ENCODE measurements around the gene NBPF4.
"Not testable (repeated sequence)": the region's sequence is repeated elsewhere in the genome, so short reads cannot be mapped to it uniquely, and the experiment has no call there.

The NBPF4 gene

GRCh38 chr1:108243976-108244375 is at the start of gene NBPF4:
Gene NBPF4, minus strand, starts transcription at chr1:108244076. Its CDS starts 315 bp downstream, at chr1:108243761.
- DNase-seq (ENCODE audit: extremely low spot score, insufficient read length, low read depth); FAIRE-seq: not testable (repeated sequence)

GRCh38 chr1:108282528-108283257 is 38.8 kb upstream of the NBPF4 start:
- not testable (repeated sequence) for FAIRE-seq; DNase-seq (ENCODE audit: extremely low spot score, insufficient read length, low read depth)

GRCh38 chr1:108272485-108273327 is 28.8 kb upstream of the NBPF4 start:
- FAIRE-seq = not testable (repeated sequence)

GRCh38 chr1:108267097-108267496 is 23.2 kb upstream of the NBPF4 start:
- not testable (repeated sequence) for FAIRE-seq; DNase-seq (ENCODE audit: extremely low spot score, insufficient read length, low read depth)

More at GRCh38 chr1:108272485-108273327, 28.8 kb upstream of the NBPF4 start:
- DNase-seq (ENCODE audit: extremely low spot score, insufficient read length, low read depth) = not testable (repeated sequence)

GRCh38 chr1:108261967-108262366 is 18.1 kb upstream of the NBPF4 start:
- not testable (repeated sequence) for FAIRE-seq; DNase-seq (ENCODE audit: extremely low spot score, insufficient read length, low read depth)

- FAIRE-seq; DNase-seq (ENCODE audit: extremely low spot score, insufficient read length, low read depth): not testable (repeated sequence)
These were observed 17.6 kb upstream of the NBPF4 start for GRCh38 chr1:108261519-108261918.

GRCh38 chr1:108260578-108261259 is 16.8 kb upstream of the NBPF4 start:
- not testable (repeated sequence) for FAIRE-seq; DNase-seq (ENCODE audit: extremely low spot score, insufficient read length, low read depth)

GRCh38 chr1:108255426-108255825 is 11.6 kb upstream of the NBPF4 start:
- not testable (repeated sequence) for DNase-seq (ENCODE audit: extremely low spot score, insufficient read length, low read depth); FAIRE-seq

- not testable (repeated sequence) for FAIRE-seq; DNase-seq (ENCODE audit: extremely low spot score, insufficient read length, low read depth)
These were observed 4.5 kb downstream of the NBPF4 start for GRCh38 chr1:108239426-108239825.

GRCh38 chr1:108235308-108235707 is 8.6 kb downstream of the NBPF4 start:
- not testable (repeated sequence) for DNase-seq (ENCODE audit: extremely low spot score, insufficient read length, low read depth)

GRCh38 chr1:108232183-108232582 is 11.7 kb downstream of the NBPF4 start:
- not testable (repeated sequence) for FAIRE-seq; DNase-seq (ENCODE audit: extremely low spot score, insufficient read length, low read depth)

More at GRCh38 chr1:108235308-108235707, 8.6 kb downstream of the NBPF4 start:
- not testable (repeated sequence) for FAIRE-seq

- not testable (repeated sequence) for DNase-seq (ENCODE audit: extremely low spot score, insufficient read length, low read depth); FAIRE-seq
These were observed 13.9 kb downstream of the NBPF4 start for GRCh38 chr1:108229976-108230375.

- not testable (repeated sequence) for FAIRE-seq; DNase-seq (ENCODE audit: extremely low spot score, insufficient read length, low read depth)
These were observed 16.1 kb downstream of the NBPF4 start for GRCh38 chr1:108227772-108228171.

GRCh38 chr1:108226855-108227254 is 17.0 kb downstream of the NBPF4 start:
- DNase-seq (ENCODE audit: extremely low spot score, insufficient read length, low read depth); FAIRE-seq: not testable (repeated sequence)

GRCh38 chr1:108223226-108223625 is 20.6 kb downstream of the NBPF4 start:
- not testable (repeated sequence) for DNase-seq (ENCODE audit: extremely low spot score, insufficient read length, low read depth); FAIRE-seq

GRCh38 chr1:108217515-108218174 is 26.2 kb downstream of the NBPF4 start:
- FAIRE-seq = not testable (repeated sequence)

GRCh38 chr1:108217007-108217406 is 26.9 kb downstream of the NBPF4 start:
- FAIRE-seq; DNase-seq (ENCODE audit: extremely low spot score, insufficient read length, low read depth): not testable (repeated sequence)

More at GRCh38 chr1:108217515-108218174, 26.2 kb downstream of the NBPF4 start:
- DNase-seq (ENCODE audit: extremely low spot score, insufficient read length, low read depth) = not testable (repeated sequence)

- DNase-seq (ENCODE audit: extremely low spot score, insufficient read length, low read depth); FAIRE-seq: not testable (repeated sequence)
These were observed 27.6 kb downstream of the NBPF4 start for GRCh38 chr1:108216028-108216890.

All from GM18507 (cell line).